Glomerular visceral epithelial cell (primary cell): ENCODE data around the gene ATP9B.
"Not testable (repeated sequence)": the region's sequence is repeated elsewhere in the genome, so short reads cannot be mapped to it uniquely, and the experiment has no call there.

Experiments
- DNase-seq: peaks from one replicate; pipeline ENCODE4 v3.0.0-alpha.2; 2016; ENCODE audit errors: extremely low spot score

Gene ATP9B

DNA sequence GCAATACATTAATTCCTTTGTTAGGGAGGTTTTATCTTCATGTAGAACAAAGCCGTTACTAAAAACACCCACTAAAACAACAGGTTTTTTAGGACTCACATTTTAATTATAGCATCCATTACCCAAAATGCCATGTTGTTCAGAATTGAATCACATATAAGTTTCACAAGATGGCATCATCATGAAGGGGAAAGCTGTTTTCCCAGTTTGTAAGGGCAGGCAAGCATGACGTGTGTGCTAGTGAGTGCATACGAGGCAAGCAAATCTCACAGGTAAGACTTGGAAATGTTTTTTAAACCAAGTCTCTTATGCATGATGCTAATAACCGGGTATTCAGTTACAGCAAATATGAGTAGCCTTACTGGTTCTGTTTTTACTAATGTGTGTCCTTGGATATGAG, 214.7 kb downstream of the ATP9B start:
- DNase-seq: no peak

GRCh38 chr18:79285191-79285590, 216.0 kb downstream of the ATP9B start:
- not testable (repeated sequence) for DNase-seq

- not testable (repeated sequence) for DNase-seq
These were observed 221.2 kb downstream of the ATP9B start for GRCh38 chr18:79290409-79290808.

GRCh38 chr18:79290876-79291275, 221.7 kb downstream of the ATP9B start:
- DNase-seq: no peak

DNA sequence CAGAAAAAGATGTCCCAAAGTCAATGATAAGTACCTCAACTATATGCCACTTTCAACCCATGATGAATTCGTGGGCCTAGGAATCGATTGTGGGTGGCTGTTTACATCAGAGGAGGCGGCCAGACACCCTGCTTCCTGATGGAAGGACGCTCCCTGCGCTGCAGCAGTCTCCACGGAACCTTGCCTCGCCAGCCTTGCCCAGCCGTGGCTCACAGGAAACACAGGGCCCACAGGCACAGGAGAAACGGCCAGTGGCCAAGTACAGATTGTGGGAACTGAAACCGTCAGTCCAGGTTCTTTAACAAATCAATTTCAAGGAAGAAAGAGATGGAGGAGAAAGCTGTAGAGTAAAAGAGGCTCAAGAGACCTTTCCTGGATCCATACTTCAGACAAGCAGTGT, 225.0 kb downstream of the ATP9B start:
- DNase-seq: no peak

GRCh38 chr18:79299272-79299671, 230.1 kb downstream of the ATP9B start:
- DNase-seq: no peak

- no peak for DNase-seq
These were observed 230.5 kb downstream of the ATP9B start for GRCh38 chr18:79299711-79300110.

- no peak for DNase-seq
These were observed 231.2 kb downstream of the ATP9B start for GRCh38 chr18:79300413-79300812.

DNA sequence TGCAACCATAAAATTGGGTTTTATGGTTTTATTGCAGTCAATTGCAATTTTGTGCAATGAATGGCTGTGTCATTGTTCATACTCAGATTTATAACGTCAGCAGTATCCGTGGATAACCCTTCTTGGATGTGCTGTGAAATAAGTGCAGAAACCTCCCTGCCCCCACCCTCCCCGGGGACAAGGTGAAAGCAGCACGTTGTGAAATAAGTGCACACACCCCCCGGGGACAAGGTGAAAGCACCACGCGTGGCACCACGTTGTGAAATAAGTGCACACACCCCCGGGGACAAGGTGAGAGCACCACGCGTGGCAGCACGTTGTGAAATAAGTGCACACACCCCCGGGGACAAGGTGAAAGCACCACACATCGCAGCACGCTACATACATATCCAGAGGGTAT, 232.9 kb downstream of the ATP9B start:
- no peak for DNase-seq

DNA sequence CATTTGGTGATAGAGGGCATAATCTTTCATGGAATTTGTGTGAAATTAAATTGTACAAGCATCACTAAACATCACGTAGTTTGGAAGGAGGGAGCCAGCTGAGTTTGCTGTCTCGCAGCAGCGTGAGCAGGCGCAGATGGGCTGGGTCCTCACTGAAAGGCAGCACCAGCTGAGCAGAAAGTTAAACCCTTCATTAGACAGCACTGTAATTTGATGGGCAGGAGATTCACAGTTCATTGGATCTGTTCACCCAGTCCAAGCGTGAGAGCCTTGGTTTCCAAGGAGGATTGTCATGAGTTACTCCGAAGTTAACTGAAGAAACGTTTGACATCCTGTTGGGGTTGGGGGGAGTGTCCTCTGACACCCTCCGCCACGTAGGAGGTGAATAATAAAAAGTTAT, 236.7 kb downstream of the ATP9B start:
- DNase-seq: no peak

GRCh38 chr18:79309614-79310358, 240.6 kb downstream of the ATP9B start:
- DNase-seq: no peak

- no peak for DNase-seq
These were observed 245.7 kb downstream of the ATP9B start for GRCh38 chr18:79314838-79315388.

GRCh38 chr18:79315596-79315995, 246.4 kb downstream of the ATP9B start:
- DNase-seq: no peak

- peak; percentile 11 for DNase-seq
These were observed 248.5 kb downstream of the ATP9B start for GRCh38 chr18:79317703-79318102.

- DNase-seq: no peak
These were observed 249.0 kb downstream of the ATP9B start for GRCh38 chr18:79318142-79318673.

DNA sequence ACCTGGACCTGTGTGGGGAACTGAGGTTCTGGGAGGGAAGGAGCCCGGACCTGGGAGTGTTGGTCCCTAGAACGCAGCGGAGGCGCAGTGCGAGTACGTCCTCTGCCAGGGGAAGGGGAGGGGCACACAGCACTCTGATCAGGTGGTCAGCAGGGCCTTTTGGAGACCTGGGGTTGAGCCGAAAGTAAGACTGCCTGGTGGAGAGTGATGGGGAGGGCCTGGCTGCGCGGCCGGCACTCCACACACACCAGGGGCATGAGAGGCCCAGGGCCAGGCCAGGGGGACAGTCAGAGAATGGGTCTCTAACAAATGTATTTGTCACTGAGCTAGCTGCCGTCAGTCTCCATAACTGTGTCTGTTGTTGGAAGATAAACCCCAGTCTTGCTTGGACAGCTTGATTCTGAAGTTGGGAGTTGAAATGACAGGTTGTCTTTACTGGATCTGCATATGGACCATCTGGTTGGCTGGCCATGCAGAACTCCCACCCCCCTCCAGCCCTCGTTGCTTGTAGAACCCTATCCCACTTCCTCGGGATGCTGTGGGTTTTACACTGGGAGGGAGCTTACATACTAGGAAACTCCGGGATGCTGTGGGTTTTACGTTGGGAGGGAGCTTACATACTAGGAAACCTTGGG, 251.1 kb downstream of the ATP9B start:
- DNase-seq: no peak

DNA sequence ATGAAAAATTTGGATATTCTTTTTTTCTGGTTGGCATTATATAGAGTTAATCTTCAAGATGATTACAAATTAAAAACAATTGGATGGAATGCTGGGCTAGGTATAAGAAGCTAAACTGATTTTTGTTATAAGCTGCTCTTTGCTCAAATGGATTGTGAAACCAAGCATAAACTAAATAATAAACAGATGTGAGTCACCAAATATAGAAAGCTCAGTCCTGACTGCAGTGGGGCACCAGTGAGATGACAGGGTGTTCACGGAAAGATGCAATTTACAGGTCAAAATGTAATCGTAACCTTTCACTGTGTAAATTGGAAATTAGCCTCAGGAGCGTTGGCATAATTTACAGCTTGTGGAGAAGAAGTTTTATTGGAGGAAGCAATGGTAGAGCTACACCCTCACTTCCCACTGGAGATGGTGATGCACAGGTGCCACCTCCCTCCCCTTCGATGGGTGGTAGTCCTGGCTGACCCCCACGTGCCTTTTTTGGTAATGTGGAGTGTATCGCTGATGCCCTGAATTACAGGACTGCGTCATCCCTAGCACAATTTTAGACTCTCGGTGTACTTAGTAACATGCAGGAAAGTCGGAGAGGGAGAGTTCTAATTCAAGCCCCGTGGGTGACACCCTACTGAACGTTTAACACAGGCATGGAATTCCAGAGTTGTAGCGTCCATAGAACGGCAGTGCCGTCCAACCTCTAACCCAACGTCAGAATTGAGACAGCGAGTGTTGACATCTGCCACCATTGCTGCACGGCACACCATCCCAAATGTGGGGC, 252.6 kb downstream of the ATP9B start:
- no peak for DNase-seq

GRCh38 chr18:79322441-79322840, 253.2 kb downstream of the ATP9B start:
- DNase-seq: no peak

DNA sequence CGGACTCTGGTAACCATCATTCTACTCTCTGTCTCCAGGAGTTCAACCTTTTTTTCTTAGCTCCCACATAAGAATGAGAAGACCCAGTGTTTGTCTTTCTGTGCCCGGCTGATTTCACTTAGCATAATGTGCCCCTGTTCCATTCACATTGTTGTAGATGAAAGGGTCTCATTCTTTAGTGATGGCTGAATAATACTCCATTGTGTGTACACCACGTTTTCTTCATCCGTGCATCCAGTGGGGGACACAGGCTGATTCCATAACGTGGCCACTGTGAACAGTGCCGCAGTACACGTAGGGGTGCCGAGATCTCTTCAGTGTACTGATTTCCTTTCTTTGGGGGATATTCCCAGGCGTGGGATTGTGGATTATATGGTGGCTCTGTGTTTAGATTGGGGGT, 254.3 kb downstream of the ATP9B start:
- no peak for DNase-seq

DNA sequence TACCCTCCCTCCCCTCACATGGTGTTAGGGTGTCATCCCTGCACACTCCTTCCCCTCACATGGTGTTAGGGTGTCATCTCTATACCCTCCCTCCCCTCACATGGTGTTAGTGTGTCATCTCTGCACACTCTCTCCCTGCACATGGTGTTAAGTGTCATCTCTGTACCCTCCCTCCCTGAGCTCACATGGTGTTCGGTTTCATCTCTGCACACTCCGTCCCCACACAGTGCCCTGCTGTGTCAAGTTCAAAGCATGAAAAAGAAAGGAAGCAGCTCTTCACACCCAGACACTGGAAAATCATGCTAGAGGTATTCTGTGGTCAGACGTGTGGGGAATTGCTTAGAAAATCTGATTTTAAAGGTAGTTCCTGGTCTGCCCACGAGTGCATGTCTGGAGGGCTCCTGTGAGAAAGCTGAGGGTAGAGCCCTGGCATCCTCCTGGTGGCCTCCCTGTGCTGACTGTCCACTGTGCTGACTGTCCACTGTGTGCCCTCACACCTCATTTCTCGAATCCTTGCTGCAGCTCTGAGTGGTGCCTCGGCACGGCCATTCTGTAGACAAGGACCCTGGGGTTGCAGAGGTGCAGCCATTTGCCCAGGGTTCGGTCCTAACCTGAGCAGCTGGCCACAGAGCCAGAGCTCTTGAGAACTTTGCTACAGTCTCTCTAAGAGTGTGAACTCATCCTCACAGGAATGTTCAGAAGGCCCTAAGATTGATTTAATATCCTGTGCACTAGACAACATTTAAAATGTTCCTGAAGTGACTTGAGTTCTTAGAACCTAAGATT, 257.4 kb downstream of the ATP9B start:
- peak; percentile 27 for DNase-seq

GRCh38 chr18:79327199-79327721, 258.1 kb downstream of the ATP9B start:
- DNase-seq: no peak
